WI38 (cell line): ENCODE results near the gene CACNA1G.

Source experiments
- H3K4me3 ChIP-seq: 2 replicates; pipeline ENCODE4 v1.5.1; 2011; ENCODE audit warnings: low read depth, mild to moderate bottlenecking, control low read depth, low read length
- TF ChIP-seq, protein P1 (sequence below): IDR thresholded peaks from 2 replicates; pipeline ENCODE4 v1.5.1; 2012; ENCODE audit warnings: low read depth, mild to moderate bottlenecking, control low read depth, low read length

The CACNA1G gene

DNA sequence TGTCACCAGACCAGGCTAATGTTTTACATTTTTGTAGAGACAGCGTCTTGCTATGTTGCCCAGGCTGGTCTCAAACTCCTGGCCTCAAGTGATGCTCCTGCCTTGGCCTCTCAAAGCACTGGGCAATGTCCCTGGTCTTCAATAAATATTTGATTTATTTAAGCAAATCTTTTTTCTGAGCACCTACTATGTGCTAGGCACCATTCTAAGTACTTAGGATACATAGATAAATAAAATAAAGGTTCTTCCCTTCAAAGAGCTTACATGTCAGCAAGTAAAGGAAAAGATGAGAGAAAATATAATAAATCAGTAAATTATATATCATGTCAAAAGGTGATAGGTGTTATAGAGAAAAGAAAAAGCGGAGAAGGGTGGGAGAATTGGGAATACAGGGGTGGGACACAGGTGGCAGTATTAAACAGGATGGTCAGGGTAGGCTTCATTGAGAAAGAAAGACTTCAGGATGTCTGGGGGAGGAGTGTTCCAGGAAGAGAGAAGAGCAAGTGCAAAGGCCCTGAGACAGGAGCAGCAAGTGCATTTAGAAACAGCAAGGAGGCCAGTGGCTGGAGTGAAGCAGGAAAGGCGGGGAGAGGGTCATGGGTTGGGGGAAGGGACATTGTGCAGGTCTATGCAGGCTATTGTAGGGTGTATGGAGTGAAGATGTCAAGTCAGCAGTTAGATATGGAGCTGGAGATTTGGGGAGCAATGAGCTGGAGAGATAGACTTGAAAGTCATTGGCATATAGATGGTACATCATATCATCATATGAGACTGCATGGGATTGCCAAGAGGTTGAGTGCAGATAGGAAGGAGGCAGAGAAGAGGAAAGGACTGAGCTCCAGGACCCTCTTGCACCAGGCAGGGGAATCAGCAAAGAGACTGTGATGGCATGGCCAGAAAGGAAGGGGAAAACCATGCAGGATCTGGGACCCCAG, 85.5 kb downstream of the CACNA1G start:
- no peak overlapping the region for H3K4me3 ChIP-seq
- TF ChIP-seq, protein P1, sequence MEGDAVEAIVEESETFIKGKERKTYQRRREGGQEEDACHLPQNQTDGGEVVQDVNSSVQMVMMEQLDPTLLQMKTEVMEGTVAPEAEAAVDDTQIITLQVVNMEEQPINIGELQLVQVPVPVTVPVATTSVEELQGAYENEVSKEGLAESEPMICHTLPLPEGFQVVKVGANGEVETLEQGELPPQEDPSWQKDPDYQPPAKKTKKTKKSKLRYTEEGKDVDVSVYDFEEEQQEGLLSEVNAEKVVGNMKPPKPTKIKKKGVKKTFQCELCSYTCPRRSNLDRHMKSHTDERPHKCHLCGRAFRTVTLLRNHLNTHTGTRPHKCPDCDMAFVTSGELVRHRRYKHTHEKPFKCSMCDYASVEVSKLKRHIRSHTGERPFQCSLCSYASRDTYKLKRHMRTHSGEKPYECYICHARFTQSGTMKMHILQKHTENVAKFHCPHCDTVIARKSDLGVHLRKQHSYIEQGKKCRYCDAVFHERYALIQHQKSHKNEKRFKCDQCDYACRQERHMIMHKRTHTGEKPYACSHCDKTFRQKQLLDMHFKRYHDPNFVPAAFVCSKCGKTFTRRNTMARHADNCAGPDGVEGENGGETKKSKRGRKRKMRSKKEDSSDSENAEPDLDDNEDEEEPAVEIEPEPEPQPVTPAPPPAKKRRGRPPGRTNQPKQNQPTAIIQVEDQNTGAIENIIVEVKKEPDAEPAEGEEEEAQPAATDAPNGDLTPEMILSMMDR = no peak

DNA sequence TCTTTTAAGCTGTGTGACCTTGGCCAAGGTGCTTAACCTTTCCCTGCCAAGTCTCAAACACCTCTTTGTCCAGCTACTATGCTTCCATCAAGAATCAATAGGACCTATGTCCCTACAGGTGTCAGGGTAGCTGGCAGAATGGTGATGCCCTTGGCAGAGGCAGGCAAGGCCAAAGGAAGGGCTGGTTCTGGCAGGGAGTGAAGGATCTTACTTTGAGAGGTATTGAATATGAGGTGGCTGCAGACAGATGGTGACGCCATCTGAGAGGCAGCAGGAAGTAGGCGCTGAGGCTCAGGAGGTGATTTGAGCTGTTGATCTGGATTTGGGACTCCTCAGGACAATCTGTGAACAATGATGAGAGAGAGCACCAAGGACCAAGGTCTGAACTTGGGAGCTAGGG, 86.7 kb downstream of the CACNA1G start:
- no peak overlapping the region for H3K4me3 ChIP-seq
- TF ChIP-seq, protein P1 = no peak

DNA sequence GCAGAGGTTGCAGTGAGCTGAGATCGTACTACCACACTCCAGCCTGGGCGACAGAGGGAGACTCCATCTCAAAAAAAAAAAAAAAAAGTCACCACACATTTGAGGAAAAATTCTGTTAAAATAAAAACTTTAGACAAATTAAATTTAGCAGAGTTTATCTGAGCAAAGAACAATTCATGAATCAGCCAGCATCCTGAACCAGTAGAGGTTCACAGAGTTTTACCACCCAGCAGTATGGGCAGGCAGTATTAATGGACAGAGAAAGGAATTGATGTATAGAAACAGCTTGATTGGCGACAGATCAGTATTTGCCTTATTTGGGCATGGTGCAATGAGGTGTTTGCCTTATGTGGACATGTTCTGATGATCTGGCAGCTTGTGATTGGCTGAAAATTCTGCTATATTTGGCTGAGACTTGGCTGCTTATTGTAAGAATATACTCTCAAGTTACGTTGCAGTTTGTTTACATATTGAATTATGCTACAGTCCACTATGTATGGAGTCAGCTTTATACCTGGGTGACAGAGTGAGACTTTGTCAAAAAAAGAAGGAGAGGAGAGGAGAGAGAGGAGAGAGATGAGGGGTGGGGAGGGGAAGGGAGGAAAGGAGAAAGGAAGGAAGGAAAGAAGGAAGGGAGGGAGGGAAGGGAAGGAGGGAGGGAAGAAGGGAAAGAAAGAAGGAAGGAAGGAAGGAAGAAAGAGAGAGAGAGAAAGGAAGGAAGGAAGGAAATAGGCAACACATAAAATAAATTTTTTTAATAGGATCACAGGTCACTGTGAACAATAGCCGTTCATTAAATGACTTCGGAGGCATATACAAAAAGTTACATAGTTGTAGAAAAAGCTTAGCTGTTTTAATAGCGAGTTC, 88.8 kb downstream of the CACNA1G start:
- H3K4me3 ChIP-seq = no peak overlapping the region
- TF ChIP-seq, protein P1 = no peak

DNA sequence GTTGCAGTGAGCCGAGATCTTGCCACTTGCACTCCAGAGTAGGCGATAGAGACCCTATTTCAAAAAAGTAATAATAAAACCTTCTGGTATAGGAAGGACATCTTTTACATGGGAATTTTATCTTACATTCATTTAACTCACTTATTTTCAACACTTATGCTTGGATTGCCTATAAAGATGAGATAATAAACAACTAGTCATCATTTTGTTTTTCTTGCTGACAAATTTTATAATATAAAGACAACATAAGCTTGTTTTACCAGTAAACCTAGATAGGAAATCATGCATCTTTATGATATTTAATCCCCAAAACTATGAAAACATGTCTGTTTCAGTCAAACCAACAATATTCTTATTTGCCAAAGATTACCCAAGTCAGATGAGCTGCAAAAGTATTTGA, 91.1 kb downstream of the CACNA1G start:
- no peak overlapping the region for H3K4me3 ChIP-seq
- TF ChIP-seq, protein P1 = no peak

DNA sequence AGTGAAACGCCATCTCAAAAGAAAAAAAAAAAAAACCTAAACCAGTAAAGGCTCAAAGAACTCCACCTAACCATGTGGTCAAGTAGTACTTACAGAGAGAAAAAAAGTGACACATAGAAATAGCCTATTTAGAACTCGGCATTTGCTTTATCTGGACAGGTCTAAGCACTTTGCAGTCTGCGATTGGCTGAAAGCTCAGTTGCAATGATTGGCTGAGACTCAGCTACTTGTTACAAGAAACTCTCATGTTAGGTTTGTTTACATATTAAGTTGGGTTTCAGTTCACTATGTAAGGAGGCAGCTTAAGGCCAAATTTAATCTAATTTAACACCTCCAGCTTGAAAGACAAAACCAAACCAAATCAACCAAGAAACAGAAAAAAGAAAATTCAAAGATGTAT, 93.2 kb downstream of the CACNA1G start:
- H3K4me3 ChIP-seq = no peak overlapping the region
- TF ChIP-seq, protein P1 = no peak

DNA sequence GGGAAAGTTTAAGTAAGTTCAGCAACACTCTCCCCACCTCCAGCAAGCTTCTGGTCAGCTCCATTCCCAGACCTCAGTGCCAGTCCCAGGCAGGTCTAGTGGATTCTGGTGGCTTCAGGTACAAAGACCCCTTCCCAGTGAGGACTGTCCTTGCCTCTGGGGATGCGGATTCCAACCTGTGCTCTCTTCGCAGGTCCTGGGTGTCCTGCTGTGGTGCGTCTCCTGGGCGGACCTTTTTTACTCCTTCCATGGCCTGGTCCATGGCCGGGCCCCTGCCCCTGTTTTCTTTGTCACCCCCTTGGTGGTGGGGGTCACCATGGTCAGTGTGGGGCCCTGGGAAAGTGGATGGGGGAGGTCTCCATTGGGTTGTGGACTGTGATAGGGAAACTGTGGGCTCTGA, 96.0 kb downstream of the CACNA1G start:
- no peak overlapping the region for H3K4me3 ChIP-seq
- TF ChIP-seq, protein P1 = no peak
